ENCODE data around the gene CBARP. TPM values are rescaled to one million over a fixed set of nuclear protein-coding genes. Genes with fewer than 3 reads are reported as not detected.
A peak's percentile ranks its signal among the peaks of the same experiment; 100 is the strongest.

CBARP gene
- total RNA-seq, 2 experiments from 2014 or later: 0.09 to 0.13 TPM

GRCh38 chr19:1271528-1272422 is 34.0 kb upstream of the CBARP start:
- DNase-seq (ENCODE audit: low spot score): no peak

GRCh38 chr19:1270854-1271527 is 33.2 kb upstream of the CBARP start:
- intact Hi-C loops (cut with micrococcal nuclease; ENCODE audit: unreplicated experiment): no loop called here
- no peak overlapping the region for H2AFZ ChIP-seq (ENCODE audit: low read length)
- H4K20me1 ChIP-seq (ENCODE audit: insufficient read depth, low read length): peaks cover 3% of the 10 kb centered on the region; the same call in 1 of the 2 replicates
- H3K79me2 ChIP-seq (ENCODE audit: insufficient read depth, low read depth, low read length): peaks cover 47% of the 10 kb centered on the region
- peak overlapping the region; percentile 82 for H3K4me3 ChIP-seq (ENCODE audit: low read depth, low read length, poor library complexity, severe bottlenecking)
- no peaks in the 10 kb centered on the region for H3K9me2 ChIP-seq (ENCODE audit: insufficient read depth, low read length)
- peak overlapping the region; percentile 69 for H3K27ac ChIP-seq (ENCODE audit: low read depth, low read length, poor library complexity, severe bottlenecking)
- BruUV-seq (replicated peaks): no TSS peak
- no peaks in the 10 kb centered on the region for H3K9me3 ChIP-seq (ENCODE audit: low read length)
- ChIA-PET POLR2A (no interaction called here), CTCF (ENCODE audit: unreplicated experiment) (no interaction called here)
- H3K4me1 ChIP-seq (ENCODE audit: insufficient read depth, low read length, poor library complexity, severe bottlenecking): peaks cover 74% of the 10 kb centered on the region
- peak; percentile 48 for DNase-seq (ENCODE audit: low spot score)
- H3K4me2 ChIP-seq (ENCODE audit: low read length): peak overlapping the region; percentile 100
- H3K36me3 ChIP-seq (ENCODE audit: insufficient read depth, low read length): peaks cover 57% of the 10 kb centered on the region
- TF ChIP-seq, protein P1, sequence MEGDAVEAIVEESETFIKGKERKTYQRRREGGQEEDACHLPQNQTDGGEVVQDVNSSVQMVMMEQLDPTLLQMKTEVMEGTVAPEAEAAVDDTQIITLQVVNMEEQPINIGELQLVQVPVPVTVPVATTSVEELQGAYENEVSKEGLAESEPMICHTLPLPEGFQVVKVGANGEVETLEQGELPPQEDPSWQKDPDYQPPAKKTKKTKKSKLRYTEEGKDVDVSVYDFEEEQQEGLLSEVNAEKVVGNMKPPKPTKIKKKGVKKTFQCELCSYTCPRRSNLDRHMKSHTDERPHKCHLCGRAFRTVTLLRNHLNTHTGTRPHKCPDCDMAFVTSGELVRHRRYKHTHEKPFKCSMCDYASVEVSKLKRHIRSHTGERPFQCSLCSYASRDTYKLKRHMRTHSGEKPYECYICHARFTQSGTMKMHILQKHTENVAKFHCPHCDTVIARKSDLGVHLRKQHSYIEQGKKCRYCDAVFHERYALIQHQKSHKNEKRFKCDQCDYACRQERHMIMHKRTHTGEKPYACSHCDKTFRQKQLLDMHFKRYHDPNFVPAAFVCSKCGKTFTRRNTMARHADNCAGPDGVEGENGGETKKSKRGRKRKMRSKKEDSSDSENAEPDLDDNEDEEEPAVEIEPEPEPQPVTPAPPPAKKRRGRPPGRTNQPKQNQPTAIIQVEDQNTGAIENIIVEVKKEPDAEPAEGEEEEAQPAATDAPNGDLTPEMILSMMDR (conservative IDR thresholded peaks at IDR 0.05; ENCODE audit: low read length): no peak
- TF ChIP-seq EZH2phosphoT487 (IDR thresholded peaks at IDR 0.05; ENCODE audit: borderline replicate concordance, low read depth, low read length): no peak

More at GRCh38 chr19:1271528-1272422, 34.0 kb upstream of the CBARP start:
- peak overlapping the region; percentile 69 for H3K27ac ChIP-seq (ENCODE audit: low read depth, low read length, poor library complexity, severe bottlenecking)
- no TSS peak for BruUV-seq (replicated peaks)
- H3K79me2 ChIP-seq (ENCODE audit: insufficient read depth, low read depth, low read length): peaks cover 54% of the 10 kb centered on the region
- no peaks in the 10 kb centered on the region for H3K9me2 ChIP-seq (ENCODE audit: insufficient read depth, low read length)
- POLR2A ChIA-PET: no interaction called here
- no peaks in the 10 kb centered on the region for H3K9me3 ChIP-seq (ENCODE audit: low read length)
- TF ChIP-seq, protein P1 (conservative IDR thresholded peaks at IDR 0.05; ENCODE audit: low read length): no peak
- intact Hi-C loops (cut with micrococcal nuclease; ENCODE audit: unreplicated experiment): no loop called here
- H3K4me3 ChIP-seq (ENCODE audit: low read depth, low read length, poor library complexity, severe bottlenecking): peak overlapping the region; percentile 82
- peaks cover 3% of the 10 kb centered on the region; the same call in 1 of the 2 replicates for H4K20me1 ChIP-seq (ENCODE audit: insufficient read depth, low read length)
- H3K4me1 ChIP-seq (ENCODE audit: insufficient read depth, low read length, poor library complexity, severe bottlenecking): peaks cover 71% of the 10 kb centered on the region
- no peak overlapping the region for H2AFZ ChIP-seq (ENCODE audit: low read length)
- peaks cover 63% of the 10 kb centered on the region for H3K36me3 ChIP-seq (ENCODE audit: insufficient read depth, low read length)
- CTCF ChIA-PET (ENCODE audit: unreplicated experiment): no interaction called here
- peak overlapping the region; percentile 100 for H3K4me2 ChIP-seq (ENCODE audit: low read length)

All from OCI-LY7 (cell line).